Body of pancreas (tissue), 4 donors: Measurements from ENCODE around the gene WDR55. TPM values are rescaled to one million over a fixed set of nuclear protein-coding genes. Genes with fewer than 3 reads are reported as not detected.
"Not testable (repeated sequence)": the region's sequence is repeated elsewhere in the genome, so short reads cannot be mapped to it uniquely, and the experiment has no call there.

ENCODE experiments used
- ATAC-seq: fragments of 150-250 bp; one replicate; pipeline ENCODE4 v1.9.1; 2016
- DNase-seq, 4 donors: peaks; one replicate each; pipeline ENCODE4 v3.0.0-alpha.2; 2019
- H3K27ac ChIP-seq, 4 donors: fragments of 200-600 bp; sonication (generic); 1 replicate in 3 of 4; 2 replicates in 1 of 4; pipeline versions ENCODE4 v1.5.1 to v1.6.1; 2016 to 2019; ENCODE audit warnings: mild to moderate bottlenecking in 1 of 4, mixed read lengths in 1 of 4, moderate library complexity in 1 of 4
- H3K27me3 ChIP-seq, 2 donors: fragments of 200-600 bp; sonication (generic); one replicate each; pipeline ENCODE4 v1.6.0; 2016; ENCODE audit warnings: mild to moderate bottlenecking in 1 of 2
- H3K36me3 ChIP-seq, 2 donors: fragments of 200-600 bp; sonication (generic); replicated peaks in 1 of 2; 2 replicates each; pipeline ENCODE4 v1.5.1; 2016; ENCODE audit warnings: low read depth in 2 of 2; ENCODE audit not compliant: insufficient read depth in 1 of 2
- H3K4me1 ChIP-seq: fragments of 200-600 bp; sonication (generic); one replicate; pipeline ENCODE4 v1.6.0; 2016
- H3K4me3 ChIP-seq, 2 donors: fragments of 200-600 bp; sonication (generic); 1 replicate in 1 of 2; 2 replicates in 1 of 2; pipeline ENCODE4 v1.5.1; 2016 to 2019
- H3K9me3 ChIP-seq, 3 donors: fragments of 200-600 bp; sonication (generic); 1 replicate in 2 of 3; 2 replicates in 1 of 3; pipeline ENCODE4 v1.5.1; 2016
- POLR2A ChIP-seq, 3 donors: fragments of 450-650 bp; IDR thresholded peaks; one replicate each; pipeline ENCODE4 v1.6.1; 2016; ENCODE audit warnings: antibody characterized with exemption in 3 of 3, mild to moderate bottlenecking in 2 of 3
- WGBS, 2 donors: methylation state at CpG; one replicate each; pipeline ENCODE4 v1.1.5; 2017; 5-methylcytosine and 5-hydroxymethylcytosine counted together
- intact Hi-C: fragments of 100-400 bp; cut with DNase I; formaldehyde crosslinking; loops from one replicate; pipeline ENCODE4 v1.15.1; 2023
- total RNA-seq, 2 donors: library from RNA; depleted of rRNA; stranded (reverse); fragments of >200 nt; gene quantifications; one replicate each; pipeline ENCODE4 v1.1.0, GENCODE V29; 2016
- TF ChIP-seq, protein P1 (sequence below), 7 experiments: fragments of 450-650 bp in 4 of 7; fragments of 200-600 bp in 3 of 7; sonication (generic) in 3 of 7; IDR thresholded peaks; one replicate each; pipeline ENCODE4 v1.5.1; 2016 to 2019; ENCODE audit warnings: antibody characterized with exemption in 7 of 7

The WDR55 gene, protein sequence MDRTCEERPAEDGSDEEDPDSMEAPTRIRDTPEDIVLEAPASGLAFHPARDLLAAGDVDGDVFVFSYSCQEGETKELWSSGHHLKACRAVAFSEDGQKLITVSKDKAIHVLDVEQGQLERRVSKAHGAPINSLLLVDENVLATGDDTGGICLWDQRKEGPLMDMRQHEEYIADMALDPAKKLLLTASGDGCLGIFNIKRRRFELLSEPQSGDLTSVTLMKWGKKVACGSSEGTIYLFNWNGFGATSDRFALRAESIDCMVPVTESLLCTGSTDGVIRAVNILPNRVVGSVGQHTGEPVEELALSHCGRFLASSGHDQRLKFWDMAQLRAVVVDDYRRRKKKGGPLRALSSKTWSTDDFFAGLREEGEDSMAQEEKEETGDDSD
- total RNA-seq: 10 to 100 TPM; 14.5 to 16.1 TPM

DNA sequence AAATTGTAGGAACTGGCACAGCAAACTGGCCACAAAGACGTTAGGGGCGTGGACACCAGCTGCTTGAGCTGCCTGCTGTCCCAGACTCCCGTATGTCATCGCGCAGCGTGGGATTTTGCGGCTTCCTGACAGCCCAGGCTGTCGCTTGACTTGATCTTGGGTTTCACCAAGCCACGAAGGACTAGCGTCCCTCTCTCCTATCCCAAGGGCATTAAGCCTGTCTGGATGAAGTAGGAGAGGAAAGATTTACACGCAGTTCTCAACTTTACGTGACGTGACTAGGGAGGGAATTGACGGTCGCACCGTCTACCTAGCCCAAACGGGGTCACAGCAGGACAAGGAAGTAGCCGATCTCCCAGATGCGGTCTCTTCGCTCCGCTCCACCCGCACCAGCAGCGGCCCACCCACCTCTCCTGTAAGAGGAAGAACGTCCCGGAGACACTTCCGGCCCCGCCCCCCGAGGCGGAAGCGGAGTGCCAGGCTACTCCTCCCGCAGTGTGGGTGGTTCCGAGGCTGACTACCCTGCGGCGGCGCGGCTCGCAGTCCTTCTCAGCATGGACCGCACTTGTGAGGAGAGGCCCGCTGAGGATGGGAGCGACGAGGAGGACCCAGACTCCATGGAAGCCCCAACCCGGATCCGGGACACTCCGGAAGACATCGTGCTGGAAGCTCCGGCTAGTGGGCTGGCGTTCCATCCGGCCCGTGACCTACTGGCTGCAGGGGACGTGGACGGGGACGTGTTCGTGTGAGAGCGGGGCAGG lies at the start of gene WDR55:
WDR55 (plus strand) TSS at position 546 of the 761 bp plus-strand sequence; CDS start at position 555, 9 bp downstream.
- H3K27ac ChIP-seq: peak within 1 kb of the TSS; percentile 82 to 99 (median 94)
- H3K27me3 ChIP-seq: no peaks in the 10 kb centered on the region
- H3K9me3 ChIP-seq: no peaks in the 10 kb centered on the region
- intact Hi-C loops: no loop called here
- peak; percentile 97 for ATAC-seq
- TF ChIP-seq POLR2A (IDR thresholded peaks at IDR 0.05): peak; percentile 62 to 89 (median 89)
- TF ChIP-seq, protein P1, sequence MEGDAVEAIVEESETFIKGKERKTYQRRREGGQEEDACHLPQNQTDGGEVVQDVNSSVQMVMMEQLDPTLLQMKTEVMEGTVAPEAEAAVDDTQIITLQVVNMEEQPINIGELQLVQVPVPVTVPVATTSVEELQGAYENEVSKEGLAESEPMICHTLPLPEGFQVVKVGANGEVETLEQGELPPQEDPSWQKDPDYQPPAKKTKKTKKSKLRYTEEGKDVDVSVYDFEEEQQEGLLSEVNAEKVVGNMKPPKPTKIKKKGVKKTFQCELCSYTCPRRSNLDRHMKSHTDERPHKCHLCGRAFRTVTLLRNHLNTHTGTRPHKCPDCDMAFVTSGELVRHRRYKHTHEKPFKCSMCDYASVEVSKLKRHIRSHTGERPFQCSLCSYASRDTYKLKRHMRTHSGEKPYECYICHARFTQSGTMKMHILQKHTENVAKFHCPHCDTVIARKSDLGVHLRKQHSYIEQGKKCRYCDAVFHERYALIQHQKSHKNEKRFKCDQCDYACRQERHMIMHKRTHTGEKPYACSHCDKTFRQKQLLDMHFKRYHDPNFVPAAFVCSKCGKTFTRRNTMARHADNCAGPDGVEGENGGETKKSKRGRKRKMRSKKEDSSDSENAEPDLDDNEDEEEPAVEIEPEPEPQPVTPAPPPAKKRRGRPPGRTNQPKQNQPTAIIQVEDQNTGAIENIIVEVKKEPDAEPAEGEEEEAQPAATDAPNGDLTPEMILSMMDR (IDR thresholded peaks at IDR 0.05): no peak
- peak; percentile 95 to 98 (median 98) for DNase-seq
- WGBS, 2 donors: 0 to 1% methylated on average over 29 to 54 of the region's 54 CpGs
- peaks cover 31% of the 10 kb centered on the region for H3K4me1 ChIP-seq
- H3K36me3 ChIP-seq: peaks cover 7 to 23% of the 10 kb centered on the region in 2 donors
- H3K4me3 ChIP-seq: peak within 1 kb of the TSS; percentile 40 to 79

DNA sequence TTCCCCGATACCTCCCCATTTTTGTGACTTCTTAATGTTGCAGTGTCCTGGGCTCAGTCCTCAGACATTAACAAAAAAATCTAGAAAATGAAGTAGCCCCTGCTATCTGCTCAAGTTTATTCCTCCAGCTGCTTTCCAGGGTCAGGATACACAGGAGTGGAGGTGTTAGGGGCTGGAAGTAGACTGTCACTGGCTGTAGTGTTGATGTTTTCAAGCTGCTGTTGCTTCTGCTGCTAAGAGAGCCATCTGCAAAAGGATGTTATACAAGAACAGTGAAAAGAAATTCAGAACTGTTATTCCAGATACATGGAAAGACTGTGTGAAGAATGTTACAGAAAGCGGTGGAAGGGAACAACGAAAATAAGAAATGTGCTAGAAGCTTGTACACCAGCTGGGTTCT lies 42.4 kb upstream of the WDR55 start:
- Histone ChIP-seq H3K27ac (no peak overlapping the region), H3K27me3 (no peaks in the 10 kb centered on the region), H3K4me1 (no peaks in the 10 kb centered on the region), H3K36me3 (no peaks in the 10 kb centered on the region), H3K9me3 (no peaks in the 10 kb centered on the region), H3K4me3 (no peak overlapping the region)
- ATAC-seq: no peak
- DNase-seq: no peak
- WGBS, 2 donors: 77 to 91% methylated on average over 3 of the region's 3 CpGs
- TF ChIP-seq, protein P1 (IDR thresholded peaks at IDR 0.05): no peak
- intact Hi-C loops: no loop called here

DNA sequence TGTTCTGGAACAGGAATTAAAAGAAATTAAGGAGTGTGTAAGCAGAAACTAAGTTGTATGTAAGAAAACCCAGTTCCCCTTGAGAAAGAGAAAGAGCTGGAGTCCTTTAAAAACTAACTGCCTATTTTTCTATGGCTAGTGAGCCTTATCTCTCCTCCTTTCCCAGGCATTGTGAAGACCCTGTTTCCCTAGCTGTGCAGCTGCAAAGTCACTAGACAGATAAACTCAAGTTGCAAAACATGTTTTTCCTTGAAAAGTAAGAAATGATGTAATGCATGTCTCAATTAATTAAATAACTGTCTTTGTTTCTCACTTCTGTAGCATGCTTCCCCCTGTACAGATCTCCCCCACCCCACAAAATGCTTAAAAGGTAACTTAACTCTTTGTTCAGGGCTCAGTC lies 41.6 kb upstream of the WDR55 start:
- H3K27ac ChIP-seq, intact Hi-C loops, H3K4me3 ChIP-seq, H3K36me3 ChIP-seq, H3K4me1 ChIP-seq, H3K27me3 ChIP-seq, DNase-seq, ATAC-seq, H3K9me3 ChIP-seq: not testable (repeated sequence)

DNA sequence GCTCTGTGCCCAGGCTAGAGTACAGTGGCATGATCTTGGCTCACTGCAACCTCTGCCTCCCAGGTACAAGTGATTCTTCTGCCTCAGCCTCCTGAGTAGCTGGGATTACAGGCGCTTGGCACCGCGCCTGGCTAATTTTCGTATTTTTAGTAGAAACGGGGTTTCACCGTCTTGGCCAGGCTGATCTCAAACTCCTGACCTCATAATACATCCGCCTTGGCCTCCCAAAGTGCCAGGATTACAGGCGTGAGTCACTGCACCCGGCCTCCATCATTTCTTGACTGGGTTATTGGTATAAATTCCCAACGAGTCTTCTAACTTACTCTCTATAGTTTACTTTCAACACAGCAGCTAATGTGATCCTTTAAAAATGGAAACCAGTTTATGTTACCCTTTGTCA lies 39.8 kb upstream of the WDR55 start:
- H3K36me3 ChIP-seq, H3K4me1 ChIP-seq, intact Hi-C loops, H3K4me3 ChIP-seq, ATAC-seq, DNase-seq, H3K27me3 ChIP-seq, H3K27ac ChIP-seq, H3K9me3 ChIP-seq: not testable (repeated sequence)
- 79 to 83% methylated on average over 10 of the region's 10 CpGs for WGBS, 2 donors

- TF ChIP-seq POLR2A (IDR thresholded peaks at IDR 0.05): no peak
- TF ChIP-seq, protein P1 (IDR thresholded peaks at IDR 0.05): no peak
- no peaks in the 10 kb centered on the region for H3K36me3 ChIP-seq
- 85 to 87% methylated on average over 6 of the region's 6 CpGs for WGBS, 2 donors
- no peak overlapping the region for H3K4me3 ChIP-seq
- no peaks in the 10 kb centered on the region for H3K9me3 ChIP-seq
- no peaks in the 10 kb centered on the region for H3K27me3 ChIP-seq
- H3K4me1 ChIP-seq: peaks cover 15% of the 10 kb centered on the region
- ATAC-seq: no peak
- H3K27ac ChIP-seq: no peak overlapping the region
- intact Hi-C loops: no loop called here
- DNase-seq: no peak
Measured at GRCh38 chr5:140627972-140628371, 36.7 kb upstream of the WDR55 start.
